SK-N-DZ (cell line): Measurements from ENCODE around the gene DLG5.

ENCODE experiments used
- DNase-seq: peaks from one replicate; pipeline ENCODE4 v3.0.0-alpha.2; 2015; ENCODE audit warnings: low spot score

The DLG5 gene

DNA sequence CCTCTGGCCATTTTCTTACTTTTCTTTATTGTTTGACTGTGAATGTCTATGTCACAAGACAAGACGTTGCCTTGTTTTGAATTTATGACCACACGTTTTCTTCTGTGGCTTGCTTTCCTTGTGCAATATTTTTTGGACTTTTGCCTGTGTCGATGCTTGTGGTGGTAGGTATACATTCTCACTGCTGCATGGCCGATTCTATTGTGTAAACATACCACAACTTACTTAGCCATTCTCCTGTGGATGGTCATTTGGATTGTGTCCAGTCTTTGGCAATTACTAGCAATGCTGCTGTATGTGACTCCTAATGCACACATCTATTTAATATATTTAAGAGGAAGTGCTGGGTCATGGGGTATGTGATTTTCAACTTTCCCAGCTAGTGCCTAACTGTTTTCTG lies 18.0 kb upstream of the DLG5 start:
- DNase-seq, result no peak

DNA sequence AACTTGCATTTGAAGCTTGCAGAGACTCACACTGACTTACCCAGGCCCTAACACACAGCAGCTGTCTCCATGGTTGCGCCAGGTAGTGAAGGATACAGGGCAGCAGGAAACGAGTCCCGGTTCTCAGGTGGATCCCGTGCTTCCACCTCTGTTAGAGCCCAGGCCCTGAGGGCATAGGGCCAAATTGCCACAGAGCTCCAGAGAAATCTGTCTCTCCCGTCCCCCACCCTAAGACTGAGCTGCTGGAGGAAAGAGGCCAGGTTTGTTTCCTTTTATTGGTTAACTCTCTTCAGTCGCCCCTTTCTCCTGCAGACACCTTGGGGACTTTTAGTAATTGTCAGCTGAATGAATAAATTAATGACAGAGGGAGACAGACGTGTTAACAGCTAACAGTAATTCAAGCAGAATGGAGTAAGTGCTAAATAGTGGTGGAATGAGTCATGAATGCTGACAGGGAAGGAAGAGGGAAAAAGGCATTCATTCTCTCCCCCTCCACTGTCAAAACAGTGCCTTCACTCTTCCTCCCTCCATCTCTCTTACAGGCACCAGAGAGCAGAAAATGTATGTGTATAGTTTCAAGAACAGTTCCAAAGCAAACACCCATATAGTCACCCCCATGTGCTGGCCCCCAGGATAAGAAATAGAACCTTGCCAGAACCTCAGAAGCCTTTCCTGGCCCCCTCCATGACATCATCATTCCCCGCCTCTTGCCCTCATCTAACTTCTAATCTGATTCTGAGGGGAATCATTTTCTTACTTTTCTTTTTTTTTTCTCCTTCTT lies 16.8 kb upstream of the DLG5 start:
- no peak for DNase-seq

GRCh38 chr10:77941790-77942189 lies 15.2 kb upstream of the DLG5 start:
- no peak for DNase-seq

DNA sequence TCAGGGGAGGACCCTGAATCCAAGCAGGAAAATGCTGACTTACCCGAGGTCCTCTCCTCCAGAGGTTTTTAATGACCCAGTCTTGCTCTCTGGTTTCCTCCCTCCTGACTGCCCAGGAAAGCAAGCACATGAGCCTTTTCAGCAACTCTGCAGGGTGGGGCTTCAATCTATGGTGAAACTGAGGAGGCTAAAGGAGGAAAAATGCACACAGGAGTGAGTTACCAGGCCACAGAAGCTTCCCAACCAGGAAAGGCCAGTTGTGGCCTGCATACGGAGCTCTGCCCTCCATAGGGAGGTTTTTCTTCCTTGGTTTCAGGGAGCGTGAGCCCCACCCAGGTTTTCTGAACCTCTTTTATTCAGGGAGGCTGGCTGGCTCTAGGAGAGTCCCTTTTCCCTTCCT lies 14.1 kb upstream of the DLG5 start:
- DNase-seq, result no peak

- no peak for DNase-seq
Measured at GRCh38 chr10:77940225-77940624, 13.7 kb upstream of the DLG5 start.

- no peak for DNase-seq
Measured at GRCh38 chr10:77939561-77940001, 13.0 kb upstream of the DLG5 start.

DNA sequence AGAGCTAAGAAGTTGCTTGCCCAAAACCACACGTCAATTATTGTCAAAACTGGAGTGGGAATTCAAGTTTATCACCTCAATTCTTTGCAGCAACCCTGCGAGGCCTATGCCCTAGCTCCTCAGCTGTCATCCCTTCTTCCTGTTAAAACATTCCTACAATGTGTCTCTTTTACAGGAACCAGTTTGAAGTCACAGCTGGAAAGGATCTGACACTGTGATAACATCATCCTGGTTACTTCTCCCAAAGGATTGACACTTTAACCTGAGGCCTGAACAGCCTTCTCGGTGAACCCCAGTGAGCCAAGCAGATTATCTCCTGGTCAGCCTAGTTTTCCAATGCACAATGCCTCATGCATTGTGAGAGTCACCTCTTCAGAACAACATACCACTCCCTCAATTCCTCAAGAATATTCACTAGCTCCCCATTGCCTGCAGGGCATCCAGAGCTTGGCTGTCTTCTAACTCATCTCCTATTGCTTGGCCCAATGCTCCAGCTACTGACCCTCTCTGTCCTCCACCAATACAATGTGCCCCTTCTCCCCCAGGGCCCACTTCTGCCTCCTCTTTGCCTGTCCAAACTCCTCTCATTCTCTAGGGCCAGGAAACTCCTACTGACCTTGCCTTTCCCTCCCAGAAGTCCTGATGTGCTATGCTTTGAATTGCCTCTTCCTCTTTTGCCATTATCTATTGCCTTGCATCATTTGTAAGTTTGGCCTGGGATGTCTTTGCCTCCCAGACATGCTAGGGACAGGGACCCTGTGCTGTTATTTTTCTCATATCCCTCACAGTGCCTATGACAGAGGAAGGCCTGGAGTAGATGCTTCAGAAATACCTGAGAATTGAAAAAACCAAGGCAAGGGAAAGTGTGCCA lies 10.4 kb upstream of the DLG5 start:
- no peak for DNase-seq

DNA sequence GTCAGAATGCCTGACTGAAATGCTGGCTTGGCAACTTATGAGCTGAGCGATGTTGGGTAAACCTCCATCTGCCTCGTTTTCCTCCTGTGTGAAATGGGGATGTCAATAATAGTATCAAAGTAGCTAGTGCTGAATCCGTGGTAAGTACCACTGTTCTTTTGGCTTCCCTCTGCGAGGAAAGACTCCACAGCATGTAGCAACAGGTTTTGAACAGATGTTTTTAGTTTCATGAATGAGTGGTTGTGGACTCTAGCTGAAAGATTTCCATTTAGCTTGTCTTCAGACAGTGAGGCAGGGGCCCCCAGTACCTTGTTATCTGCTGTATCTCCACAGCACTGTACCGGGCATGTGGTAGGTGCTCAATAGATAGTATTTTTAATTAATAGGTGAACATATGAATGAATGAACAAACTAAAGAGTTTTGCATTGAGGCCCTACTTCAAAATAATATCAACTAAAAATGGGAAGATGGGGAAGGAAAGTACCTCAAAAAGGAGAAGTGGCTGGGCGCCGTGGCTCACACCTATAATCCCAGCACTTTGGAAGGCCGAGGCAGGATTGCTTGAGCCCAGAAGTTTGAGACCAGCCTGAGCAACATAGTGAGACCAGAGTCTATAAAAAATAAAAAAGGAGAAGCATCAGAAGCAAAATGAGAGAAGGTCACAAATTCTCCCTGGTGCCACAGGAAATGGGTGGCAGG lies 5.6 kb upstream of the DLG5 start:
- no peak for DNase-seq

DNA sequence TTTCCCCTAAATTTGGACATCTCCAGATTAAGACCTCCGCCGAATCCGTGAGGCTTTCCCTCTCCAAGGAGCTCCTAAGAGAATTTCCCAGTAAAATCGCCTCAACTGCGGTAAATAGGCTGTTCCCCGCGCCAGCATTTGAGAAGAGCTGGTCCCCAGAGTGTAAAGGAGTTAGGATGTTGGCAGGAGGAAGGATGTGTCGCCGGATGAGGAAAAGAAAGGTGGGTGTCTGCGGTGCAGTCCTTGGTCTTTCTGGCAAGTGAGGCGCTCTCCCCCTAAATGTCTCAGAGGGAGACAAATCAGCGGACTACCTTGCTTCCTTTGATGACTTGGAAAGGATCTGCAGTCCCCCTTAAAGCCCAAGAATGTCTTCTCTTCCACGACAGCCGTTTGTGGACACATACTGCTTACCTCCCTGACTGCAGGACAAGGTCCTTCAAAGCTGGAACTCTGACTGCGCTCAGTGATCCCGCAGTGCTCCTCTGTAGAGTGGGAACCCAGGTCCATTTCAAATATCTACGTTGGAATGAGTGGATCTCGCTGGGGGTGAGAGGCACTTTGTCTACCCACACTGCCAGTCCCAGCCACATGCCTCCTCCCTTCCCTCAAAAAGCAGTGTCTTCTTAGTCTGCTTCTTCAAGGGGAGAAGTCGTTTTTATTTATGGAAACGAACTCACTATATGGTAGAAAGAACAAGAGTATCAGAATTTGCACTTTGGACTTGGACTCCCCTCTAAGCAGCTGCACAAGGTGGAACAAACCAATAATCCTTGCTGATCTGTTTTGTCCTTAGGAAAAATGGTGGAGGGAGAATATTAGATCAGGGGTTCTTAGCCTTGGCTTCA lies 1.1 kb upstream of the DLG5 start:
- peak; percentile 28 for DNase-seq

DNA sequence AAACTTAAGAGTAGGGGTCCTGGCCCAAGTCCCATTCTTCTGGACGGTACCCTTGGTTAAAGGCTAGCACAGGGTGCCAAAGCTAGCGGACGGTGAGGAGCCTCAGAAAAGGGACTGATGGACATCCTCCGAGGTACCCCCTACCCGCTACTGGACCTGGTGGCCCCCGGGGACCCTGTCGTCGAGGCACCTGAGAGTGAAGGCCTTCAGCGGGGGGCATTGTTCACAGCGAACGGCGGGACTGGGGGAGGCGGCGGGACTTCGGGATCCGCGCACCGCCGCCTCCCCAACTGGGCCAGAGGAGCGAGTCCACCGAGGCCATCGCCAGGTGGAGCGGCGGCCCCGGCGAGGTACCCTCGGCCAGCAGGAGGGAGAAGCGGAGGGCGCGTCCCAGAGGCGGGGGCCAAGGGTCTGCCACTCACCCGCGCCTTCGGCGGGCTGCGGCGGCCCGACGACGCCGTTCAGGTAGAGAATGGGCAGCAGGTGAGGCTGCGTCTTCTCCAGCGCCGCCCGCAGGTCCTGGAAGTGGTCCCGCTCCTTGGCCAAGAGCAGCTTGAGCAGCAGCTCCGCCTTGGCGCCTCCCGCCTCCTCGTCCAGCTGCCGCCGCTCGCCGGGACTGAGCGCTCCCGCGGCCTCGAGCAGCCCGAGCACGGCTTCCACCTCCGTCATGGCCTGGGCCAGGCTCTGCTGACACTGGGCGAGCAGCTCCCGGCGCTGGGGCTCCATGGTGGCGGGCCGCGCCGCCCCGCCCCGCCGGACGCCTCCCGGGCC lies 575 bp downstream of the DLG5 start:
- peak; percentile 31 for DNase-seq

DNA sequence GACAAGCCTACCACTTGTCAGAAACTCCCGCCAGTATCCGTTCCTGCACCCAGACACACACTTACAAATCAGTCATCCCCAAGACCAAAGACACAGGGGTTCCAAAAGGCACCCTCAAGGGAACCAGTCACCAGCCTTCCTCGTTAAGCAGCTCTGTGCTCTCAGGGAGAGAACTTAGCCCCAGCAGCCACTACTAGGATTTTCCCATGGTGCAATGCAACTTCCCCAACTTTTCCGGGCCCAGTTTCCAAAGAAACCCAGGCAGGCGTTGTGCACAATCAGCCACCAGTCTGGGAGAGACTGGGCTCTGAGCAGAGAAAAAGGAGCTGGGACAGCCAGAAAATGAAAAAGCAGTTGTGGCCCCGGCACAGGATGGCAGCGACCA lies 1.2 kb downstream of the DLG5 start:
- DNase-seq, result peak; percentile 41

GRCh38 chr10:77922566-77923179 lies 3.9 kb downstream of the DLG5 start:
- DNase-seq, result no peak

DNA sequence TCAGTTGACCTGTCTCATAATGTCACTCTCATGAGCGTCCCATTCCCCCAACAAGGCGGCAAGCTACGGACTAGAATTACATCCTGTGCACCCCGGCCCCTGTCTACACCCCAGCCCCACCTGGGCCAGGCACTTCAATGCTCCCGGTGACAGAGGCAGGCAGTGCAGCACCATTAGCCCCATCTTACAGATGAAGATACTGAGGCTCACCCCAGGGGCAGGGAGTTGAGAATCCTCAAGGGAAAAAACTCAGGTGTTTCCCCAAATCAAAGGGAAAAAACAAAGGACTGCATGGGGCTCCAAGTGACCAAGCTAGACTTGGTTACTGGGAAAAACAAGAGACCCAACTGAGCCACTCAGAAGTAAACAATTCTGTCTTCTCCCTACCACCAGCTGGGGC lies 4.5 kb downstream of the DLG5 start:
- no peak for DNase-seq

DNA sequence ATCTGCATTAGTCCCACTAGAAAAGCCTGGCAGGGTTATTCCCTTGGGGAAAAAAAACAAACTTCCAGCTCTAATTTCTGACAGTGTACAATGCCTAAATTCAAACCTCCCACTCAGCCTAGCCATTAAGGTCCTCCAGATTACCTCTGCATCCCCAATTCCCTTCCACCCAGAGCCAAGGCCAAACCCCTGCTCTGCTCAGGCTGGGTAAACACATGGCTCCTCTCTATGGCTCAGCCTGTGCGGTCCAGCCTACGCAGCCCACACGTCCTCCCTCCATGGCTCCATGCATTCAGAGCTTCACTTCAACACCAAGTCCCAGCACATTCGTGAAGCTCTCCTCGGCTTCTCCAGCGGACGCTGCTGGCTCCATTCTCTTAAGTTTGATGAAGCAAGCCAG lies 5.2 kb downstream of the DLG5 start:
- DNase-seq, result no peak

DNA sequence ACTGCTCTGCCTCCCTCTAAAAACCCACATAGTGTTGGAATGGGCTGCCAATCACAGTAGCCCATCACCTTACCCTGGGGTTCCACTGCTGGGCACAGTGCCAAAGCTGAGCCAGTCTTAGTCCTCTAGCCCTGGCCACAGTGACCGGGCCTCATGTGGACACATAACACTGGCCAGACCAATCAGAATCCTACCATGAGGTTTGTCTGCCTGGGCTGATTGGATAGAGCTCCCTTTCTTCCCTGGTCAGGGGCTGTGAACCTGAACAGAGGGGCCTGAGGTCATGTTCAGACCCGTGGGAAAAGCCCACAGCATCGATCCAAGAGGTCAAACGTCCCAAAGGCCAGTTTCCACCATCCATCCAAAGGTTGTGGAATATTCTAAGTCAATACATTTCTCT lies 6.1 kb downstream of the DLG5 start:
- DNase-seq, result no peak

DNA sequence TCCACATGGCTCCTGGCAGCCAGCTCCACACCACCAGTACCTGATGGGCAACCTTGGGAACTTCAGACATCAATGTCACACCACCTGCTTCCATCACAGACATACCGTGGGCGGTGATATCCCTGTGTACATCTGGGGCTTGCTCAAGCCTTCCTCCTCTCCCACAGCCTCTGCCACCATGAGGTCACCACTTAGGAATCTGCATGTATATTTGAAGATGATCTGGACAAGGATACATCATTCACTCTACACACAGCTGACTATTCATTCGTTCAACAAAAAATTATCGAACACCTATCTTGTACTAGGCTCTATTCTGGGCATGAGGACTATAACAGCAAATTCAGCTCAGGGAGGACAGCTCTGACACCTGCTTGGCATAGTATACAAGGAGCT lies 6.8 kb downstream of the DLG5 start:
- no peak for DNase-seq

DNA sequence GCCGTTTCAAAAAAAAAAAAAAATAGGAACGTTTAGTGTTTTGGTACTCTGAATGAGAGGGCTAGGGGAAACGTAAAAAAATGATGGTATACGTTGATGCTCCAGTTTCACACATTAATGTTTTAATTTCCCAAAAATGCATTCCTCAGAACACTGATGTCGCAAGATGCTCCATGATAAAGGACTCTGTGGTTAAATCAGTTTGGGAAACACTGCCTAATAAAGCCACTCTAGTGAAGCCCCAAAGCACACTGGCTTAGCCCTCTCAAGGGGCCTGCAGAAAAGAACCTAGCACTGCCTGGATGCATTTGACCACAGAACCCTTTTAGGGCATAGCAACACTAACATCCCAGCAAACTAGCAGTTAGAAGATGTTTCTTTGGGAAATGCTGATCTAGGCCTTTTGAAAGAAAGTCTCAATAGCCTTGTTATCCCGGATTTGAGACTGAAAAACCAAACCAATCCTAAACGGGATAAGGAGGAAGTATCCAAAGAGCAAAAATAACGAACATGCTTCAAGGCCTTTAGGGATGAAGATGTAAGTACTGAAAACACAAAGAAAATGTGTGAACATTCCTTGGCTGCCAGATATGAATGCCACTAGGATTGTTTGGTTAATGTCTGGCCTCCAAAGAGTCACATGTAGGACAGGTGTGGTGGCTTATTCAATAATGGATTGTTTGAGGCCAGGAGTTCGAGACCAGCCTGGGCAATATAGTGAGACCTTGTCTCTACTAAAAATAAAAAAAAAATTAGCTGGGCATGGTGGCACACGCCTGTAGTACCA lies 11.0 kb downstream of the DLG5 start:
- no peak for DNase-seq

- no peak for DNase-seq
Measured at GRCh38 chr10:77913090-77913489, 13.5 kb downstream of the DLG5 start.

GRCh38 chr10:77912576-77912975 lies 14.0 kb downstream of the DLG5 start:
- DNase-seq, result no peak
